Hepatocyte (in vitro differentiated cells): ENCODE measurements around the gene WFDC1. TPM values are rescaled to one million over a fixed set of nuclear protein-coding genes. Genes with fewer than 3 reads are reported as not detected.

Source experiments
- DNase-seq: peaks from one replicate; pipeline ENCODE4 v3.0.0-alpha.2; 2016; ENCODE audit warnings: low spot score
- H2AFZ ChIP-seq: fragments of 200-600 bp; sonication (generic); 2 replicates; pipeline ENCODE4 v1.6.0; 2016; ENCODE audit warnings: antibody characterized with exemption, mild to moderate bottlenecking
- H3K27ac ChIP-seq: fragments of 200-600 bp; sonication (generic); 2 replicates; pipeline ENCODE4 v1.5.1; 2016; ENCODE audit warnings: mild to moderate bottlenecking
- H3K27me3 ChIP-seq: fragments of 200-600 bp; sonication (generic); 2 replicates; pipeline ENCODE4 v1.6.1; 2016
- H3K36me3 ChIP-seq: fragments of 200-600 bp; sonication (generic); replicated peaks from 2 replicates; pipeline ENCODE4 v1.5.1; 2016; ENCODE audit warnings: low read depth; ENCODE audit not compliant: insufficient read depth
- H3K4me1 ChIP-seq: fragments of 200-600 bp; sonication (generic); 2 replicates; pipeline ENCODE4 v1.5.1; 2016; ENCODE audit warnings: mild to moderate bottlenecking, moderate library complexity; ENCODE audit not compliant: insufficient read depth
- H3K4me2 ChIP-seq: fragments of 200-600 bp; sonication (generic); 2 replicates; pipeline ENCODE4 v1.6.0; 2016
- H3K4me3 ChIP-seq: fragments of 200-600 bp; sonication (generic); 2 replicates; pipeline ENCODE4 v1.5.1; 2016; ENCODE audit warnings: mild to moderate bottlenecking
- H3K79me2 ChIP-seq: fragments of 200-600 bp; sonication (generic); 2 replicates; pipeline ENCODE4 v1.6.0; 2017; ENCODE audit warnings: mild to moderate bottlenecking
- H3K9me2 ChIP-seq: fragments of 200-600 bp; sonication (generic); replicated peaks from 2 replicates; pipeline ENCODE4 v1.6.0; 2017; ENCODE audit warnings: mild to moderate bottlenecking; ENCODE audit not compliant: insufficient read depth
- H3K9me3 ChIP-seq: fragments of 200-600 bp; sonication (generic); 2 replicates; pipeline ENCODE4 v1.5.1; 2016; ENCODE audit warnings: low read depth, mild to moderate bottlenecking
- H4K20me1 ChIP-seq: fragments of 200-600 bp; sonication (generic); 2 replicates; pipeline ENCODE4 v1.6.0; 2016; ENCODE audit warnings: mild to moderate bottlenecking; ENCODE audit not compliant: insufficient read depth, poor library complexity, severe bottlenecking
- CTCF ChIP-seq: fragments of 200-600 bp; sonication (generic); IDR thresholded peaks from 2 replicates; pipeline ENCODE4 v1.5.1; 2016; ENCODE audit warnings: antibody characterized with exemption, mild to moderate bottlenecking; ENCODE audit not compliant: poor library complexity
- EZH2 ChIP-seq: fragments of 200-600 bp; sonication (generic); IDR thresholded peaks from 2 replicates; pipeline ENCODE4 v1.6.1; 2016; ENCODE audit warnings: antibody characterized with exemption, mild to moderate bottlenecking, borderline replicate concordance
- EZH2phosphoT487 ChIP-seq: fragments of 200-600 bp; sonication (generic); IDR thresholded peaks from one replicate; pipeline ENCODE4 v1.6.1; 2018; ENCODE audit warnings: antibody characterized with exemption, mild to moderate bottlenecking, low read depth, moderate library complexity; ENCODE audit not compliant: unreplicated experiment, severe bottlenecking
- WGBS: methylation state at CpG from one replicate; pipeline ENCODE4 v1.1.6; 2016; ENCODE audit warnings: low lambda C conversion rate; ENCODE audit errors: missing lambda C conversion rate; 5-methylcytosine and 5-hydroxymethylcytosine counted together
- polyA plus RNA-seq: library from polyadenylated mRNA; unstranded; fragments of >200 nt; fragmentation: Nextera tagmentation; extraction: Ambion mirVana; gene quantifications from 2 replicates; pipeline ENCODE4 v1.2.1, GENCODE V29; 2016
- total RNA-seq: library from RNA; depleted of rRNA; stranded (reverse); fragments of >200 nt; gene quantifications from 2 replicates; pipeline ENCODE4 v1.2.3, GENCODE V29; 2014

The WFDC1 gene
- total and polyA plus RNA-seq, 2 experiments from 2014 or later: 12.9 to 16.9 TPM

DNA sequence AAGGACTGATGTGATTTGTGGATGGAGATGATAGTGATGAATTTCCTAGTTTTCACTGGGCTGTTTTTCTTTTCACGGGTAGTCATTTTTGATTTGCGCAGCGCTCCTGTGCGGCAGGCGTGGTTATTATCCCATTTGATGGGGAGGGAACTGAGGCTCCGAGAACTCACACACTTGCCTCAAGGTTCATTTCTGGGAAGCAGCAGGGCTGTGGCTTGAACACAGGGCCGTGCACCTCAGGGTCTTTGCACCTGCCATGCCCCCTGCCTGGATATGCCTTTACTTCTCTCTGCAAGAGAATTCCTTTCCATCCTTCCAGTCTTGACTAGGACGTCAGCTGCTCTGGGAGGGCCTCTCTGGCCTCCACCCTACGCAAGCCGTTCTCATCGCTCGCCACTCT is 16.3 kb upstream of the WFDC1 start:
- WGBS: 93% methylated on average over 12 of the region's 12 CpGs
- H3K27ac ChIP-seq: no peak overlapping the region
- H3K4me1 ChIP-seq: peaks cover under 1% of the 10 kb centered on the region
- no peaks in the 10 kb centered on the region for H3K9me3 ChIP-seq
- no peak overlapping the region for H3K4me3 ChIP-seq
- H2AFZ ChIP-seq: no peak overlapping the region
- H3K9me2 ChIP-seq: no peaks in the 10 kb centered on the region
- no peaks in the 10 kb centered on the region for H3K79me2 ChIP-seq
- TF ChIP-seq EZH2 (no peak), CTCF (no peak), EZH2phosphoT487 (no peak)
- H3K36me3 ChIP-seq: no peaks in the 10 kb centered on the region
- DNase-seq: no peak
- no peaks in the 10 kb centered on the region for H4K20me1 ChIP-seq
- H3K27me3 ChIP-seq: no peaks in the 10 kb centered on the region
- H3K4me2 ChIP-seq: no peak overlapping the region

DNA sequence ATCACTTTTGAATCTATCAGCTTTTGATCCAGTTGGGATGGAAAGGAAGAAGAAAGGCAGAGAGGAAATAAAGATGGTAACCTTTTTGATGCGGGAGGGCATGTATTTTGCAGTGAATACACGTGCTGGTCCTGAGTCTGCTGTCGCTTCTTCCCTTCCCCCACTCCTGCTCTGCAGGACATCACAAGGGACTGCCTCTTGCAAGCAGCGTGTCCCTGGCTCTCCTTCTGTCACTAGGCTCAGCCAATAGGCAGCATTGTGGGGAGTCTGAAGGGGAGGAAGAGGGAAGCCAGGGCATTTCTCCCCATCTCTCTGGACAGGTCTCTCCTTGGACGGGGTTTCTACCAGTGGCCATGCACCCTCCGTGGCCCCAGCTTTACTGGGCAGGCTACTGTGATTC is 15.7 kb upstream of the WFDC1 start:
- H3K79me2 ChIP-seq: no peaks in the 10 kb centered on the region
- no peak overlapping the region for H2AFZ ChIP-seq
- no peak for DNase-seq
- no peaks in the 10 kb centered on the region for H3K9me3 ChIP-seq
- TF ChIP-seq CTCF (no peak), EZH2phosphoT487 (no peak), EZH2 (no peak)
- no peak overlapping the region for H3K4me3 ChIP-seq
- no peaks in the 10 kb centered on the region for H3K36me3 ChIP-seq
- no peaks in the 10 kb centered on the region for H3K9me2 ChIP-seq
- WGBS: 33% methylated on average over 6 of the region's 6 CpGs
- peaks cover 6% of the 10 kb centered on the region for H3K4me1 ChIP-seq
- no peaks in the 10 kb centered on the region for H4K20me1 ChIP-seq
- no peak overlapping the region for H3K4me2 ChIP-seq
- no peak overlapping the region for H3K27ac ChIP-seq
- no peaks in the 10 kb centered on the region for H3K27me3 ChIP-seq

GRCh38 chr16:84279881-84280280 is 14.8 kb upstream of the WFDC1 start:
- 95% methylated on average over 12 of the region's 12 CpGs for WGBS

More at GRCh38 chr16:84279881-84280280, 14.8 kb upstream of the WFDC1 start:
- no peaks in the 10 kb centered on the region for H3K79me2 ChIP-seq
- H3K9me3 ChIP-seq: no peaks in the 10 kb centered on the region
- H3K4me2 ChIP-seq: no peak overlapping the region
- no peak for DNase-seq
- no peaks in the 10 kb centered on the region for H3K36me3 ChIP-seq
- H2AFZ ChIP-seq: no peak overlapping the region
- no peak for TF ChIP-seq EZH2phosphoT487
- no peak for TF ChIP-seq EZH2
- TF ChIP-seq CTCF: no peak
- no peaks in the 10 kb centered on the region for H4K20me1 ChIP-seq
- H3K9me2 ChIP-seq: no peaks in the 10 kb centered on the region
- no peaks in the 10 kb centered on the region for H3K27me3 ChIP-seq
- H3K4me3 ChIP-seq: no peak overlapping the region
- no peak overlapping the region for H3K27ac ChIP-seq
- H3K4me1 ChIP-seq: peaks cover 13% of the 10 kb centered on the region
